Progenitor cell of endocrine pancreas (in vitro differentiated cells): ENCODE data around the gene B9D1. TPM values are rescaled to one million over a fixed set of nuclear protein-coding genes. Genes with fewer than 3 reads are reported as not detected.

ENCODE experiments used
- DNase-seq: peaks from one replicate; pipeline ENCODE4 v3.0.0; 2021; ENCODE audit warnings: low spot score; ENCODE audit not compliant: unreplicated experiment
- H3K27ac Mint-ChIP-seq: 2 replicates; pipeline ENCODE4 v1.8.0; 2021; ENCODE audit warnings: mild to moderate bottlenecking, moderate library complexity, mixed read lengths
- H3K27me3 Mint-ChIP-seq: 2 replicates; pipeline ENCODE4 v1.8.0; 2021; ENCODE audit warnings: mixed read lengths
- H3K36me3 Mint-ChIP-seq: 2 replicates; pipeline ENCODE4 v1.8.0; 2022; ENCODE audit warnings: mixed read lengths; ENCODE audit not compliant: insufficient read depth
- H3K4me1 Mint-ChIP-seq: 2 replicates; pipeline ENCODE4 v1.8.0; 2021; ENCODE audit warnings: low read depth, mixed read lengths
- H3K4me3 Mint-ChIP-seq: 2 replicates; pipeline ENCODE4 v1.8.0; 2021; ENCODE audit warnings: low read depth, mild to moderate bottlenecking, moderate library complexity, mixed read lengths
- H3K9me3 Mint-ChIP-seq: 2 replicates; pipeline ENCODE4 v1.8.0; 2021; ENCODE audit warnings: low read depth, mixed read lengths
- total RNA-seq: library from RNA; stranded (reverse); gene quantifications from 2 replicates; pipeline ENCODE4 v1.2.1, GENCODE V29; 2021
- TF ChIP-seq, protein P1 (sequence below): fragments of 200-600 bp; sonication (generic); IDR thresholded peaks from one replicate; pipeline ENCODE4 v1.5.0; 2021; ENCODE audit warnings: antibody characterized with exemption, mild to moderate bottlenecking; ENCODE audit not compliant: unreplicated experiment

Gene B9D1
- total RNA-seq, 1 donor from 2014 or later = 27.3 TPM

DNA sequence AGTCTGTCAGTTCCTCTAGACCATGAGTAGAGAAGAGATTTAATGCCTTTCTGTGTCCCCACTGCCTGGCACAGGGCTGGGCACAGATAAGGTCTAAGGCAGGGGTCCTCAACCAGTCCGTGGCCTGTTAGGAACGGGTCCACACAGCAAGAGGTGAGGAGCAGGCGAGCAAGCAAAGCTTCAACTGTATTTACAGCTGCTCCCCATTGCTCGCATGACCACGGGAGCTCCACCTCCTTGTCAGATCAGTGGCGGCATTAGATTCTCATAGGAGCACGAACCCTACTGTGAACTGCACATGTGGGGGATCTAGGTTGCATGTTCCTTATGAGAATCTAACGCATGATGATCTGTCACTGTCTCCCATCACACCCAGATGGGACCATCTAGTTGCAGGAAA, 1.8 kb downstream of the B9D1 start:
- peaks cover 2% of the 10 kb centered on the region for H3K36me3 Mint-ChIP-seq
- no peak for DNase-seq
- no peak overlapping the region for H3K4me3 Mint-ChIP-seq
- H3K9me3 Mint-ChIP-seq = no peaks in the 10 kb centered on the region
- H3K27ac Mint-ChIP-seq = no peak overlapping the region
- TF ChIP-seq, protein P1, sequence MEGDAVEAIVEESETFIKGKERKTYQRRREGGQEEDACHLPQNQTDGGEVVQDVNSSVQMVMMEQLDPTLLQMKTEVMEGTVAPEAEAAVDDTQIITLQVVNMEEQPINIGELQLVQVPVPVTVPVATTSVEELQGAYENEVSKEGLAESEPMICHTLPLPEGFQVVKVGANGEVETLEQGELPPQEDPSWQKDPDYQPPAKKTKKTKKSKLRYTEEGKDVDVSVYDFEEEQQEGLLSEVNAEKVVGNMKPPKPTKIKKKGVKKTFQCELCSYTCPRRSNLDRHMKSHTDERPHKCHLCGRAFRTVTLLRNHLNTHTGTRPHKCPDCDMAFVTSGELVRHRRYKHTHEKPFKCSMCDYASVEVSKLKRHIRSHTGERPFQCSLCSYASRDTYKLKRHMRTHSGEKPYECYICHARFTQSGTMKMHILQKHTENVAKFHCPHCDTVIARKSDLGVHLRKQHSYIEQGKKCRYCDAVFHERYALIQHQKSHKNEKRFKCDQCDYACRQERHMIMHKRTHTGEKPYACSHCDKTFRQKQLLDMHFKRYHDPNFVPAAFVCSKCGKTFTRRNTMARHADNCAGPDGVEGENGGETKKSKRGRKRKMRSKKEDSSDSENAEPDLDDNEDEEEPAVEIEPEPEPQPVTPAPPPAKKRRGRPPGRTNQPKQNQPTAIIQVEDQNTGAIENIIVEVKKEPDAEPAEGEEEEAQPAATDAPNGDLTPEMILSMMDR = no peak
- peaks cover 3% of the 10 kb centered on the region for H3K27me3 Mint-ChIP-seq
- peaks cover 10% of the 10 kb centered on the region for H3K4me1 Mint-ChIP-seq

DNA sequence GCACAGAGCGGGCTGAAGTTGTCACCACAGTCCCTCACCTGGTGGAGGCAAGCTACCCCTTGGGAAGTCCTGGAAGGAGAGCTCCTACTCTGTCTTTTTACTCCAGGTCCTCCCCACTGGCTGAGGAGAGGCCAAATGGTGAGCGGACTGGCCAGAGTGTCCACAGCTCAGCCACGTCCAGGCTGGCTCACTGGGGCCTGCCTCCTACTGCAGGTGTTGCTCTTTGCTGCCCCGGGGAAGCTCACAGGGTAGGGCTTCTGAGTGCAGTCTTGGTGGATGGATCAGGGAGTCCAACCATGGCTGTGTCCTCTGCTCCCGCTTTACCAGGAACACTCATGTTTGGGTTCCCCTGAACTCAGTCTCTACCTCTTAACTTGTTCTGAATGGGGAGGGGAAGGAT, 2.7 kb downstream of the B9D1 start:
- peaks cover 10% of the 10 kb centered on the region for H3K4me1 Mint-ChIP-seq
- no peak for DNase-seq
- H3K36me3 Mint-ChIP-seq = peaks cover 3% of the 10 kb centered on the region
- no peaks in the 10 kb centered on the region for H3K9me3 Mint-ChIP-seq
- H3K27me3 Mint-ChIP-seq = peaks cover 3% of the 10 kb centered on the region
- no peak overlapping the region for H3K4me3 Mint-ChIP-seq
- TF ChIP-seq, protein P1 = no peak
- H3K27ac Mint-ChIP-seq = no peak overlapping the region

DNA sequence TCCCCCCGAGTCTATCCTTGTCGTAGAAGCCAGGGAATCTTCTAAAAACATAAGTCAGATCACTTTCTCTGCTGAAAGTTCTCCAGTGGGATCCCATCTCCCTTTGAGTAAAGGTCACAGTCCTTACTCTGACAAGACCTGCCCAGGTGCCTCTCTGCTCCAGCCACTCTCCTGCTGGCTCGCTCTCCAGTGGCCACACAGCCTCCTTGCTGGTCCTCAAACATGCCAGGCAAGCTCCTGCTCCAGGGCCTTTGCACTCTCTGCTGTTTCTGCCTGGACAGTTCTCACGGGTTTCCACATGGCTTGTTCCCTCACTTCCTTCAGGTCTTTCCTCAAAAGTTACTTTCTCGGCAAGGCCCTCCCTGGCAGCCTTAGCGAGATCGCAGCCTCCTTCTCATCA, 3.4 kb downstream of the B9D1 start:
- peaks cover 10% of the 10 kb centered on the region for H3K4me1 Mint-ChIP-seq
- DNase-seq = no peak

DNA sequence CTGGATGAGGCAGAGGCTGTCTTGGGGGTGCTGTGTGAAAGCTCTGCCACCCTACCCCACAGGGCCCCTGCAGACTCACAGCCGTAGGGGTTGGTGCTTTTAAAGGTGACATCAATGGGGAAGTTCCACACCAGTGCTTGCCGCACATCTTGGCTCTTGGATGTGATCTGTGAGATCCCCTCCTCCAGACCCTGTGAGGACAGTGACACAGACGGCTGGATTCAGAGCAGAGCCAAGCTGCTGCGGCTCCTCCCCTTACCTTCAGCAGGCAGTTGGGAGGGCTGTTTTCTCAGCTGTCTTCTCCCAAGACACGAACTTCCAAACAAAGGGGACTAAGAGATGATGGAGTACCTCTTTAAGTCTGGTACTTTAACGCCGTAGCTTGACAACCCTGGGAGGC, 4.8 kb downstream of the B9D1 start:
- TF ChIP-seq, protein P1 = no peak
- Mint-ChIP-seq H3K4me3 (no peak overlapping the region), H3K27ac (peak overlapping the region; percentile 6)

More for the DNA sequence above, 3.4 kb downstream of the B9D1 start:
- no peak overlapping the region for H3K4me3 Mint-ChIP-seq
- peaks cover 3% of the 10 kb centered on the region for H3K27me3 Mint-ChIP-seq
- H3K9me3 Mint-ChIP-seq = no peaks in the 10 kb centered on the region
- no peak overlapping the region for H3K27ac Mint-ChIP-seq
- TF ChIP-seq, protein P1 = no peak
- peaks cover 4% of the 10 kb centered on the region for H3K36me3 Mint-ChIP-seq

DNA sequence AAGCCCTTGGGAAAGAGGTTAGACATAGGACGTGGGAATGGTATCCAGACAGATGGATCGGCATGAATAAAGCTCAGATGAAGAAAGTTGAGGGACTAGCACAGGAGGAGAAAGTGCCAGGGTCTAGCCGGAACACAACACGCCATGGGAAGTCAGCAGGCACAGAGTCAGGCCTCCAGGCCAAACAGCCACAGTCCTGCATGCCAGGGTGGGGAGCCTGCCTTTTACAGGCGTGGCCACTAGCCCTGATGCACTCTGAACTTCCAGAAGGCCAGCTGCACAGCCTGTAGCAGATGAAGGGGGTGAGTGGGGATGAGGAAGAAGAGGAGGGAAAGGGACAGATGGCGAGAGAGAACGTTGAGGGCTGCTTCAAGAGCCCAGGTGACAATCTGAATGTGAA, 5.2 kb downstream of the B9D1 start:
- Mint-ChIP-seq H3K27me3 (no peaks in the 10 kb centered on the region), H3K9me3 (no peaks in the 10 kb centered on the region), H3K36me3 (peaks cover 4% of the 10 kb centered on the region), H3K4me1 (peaks cover 7% of the 10 kb centered on the region), H3K27ac (no peak overlapping the region), H3K4me3 (no peak overlapping the region)
- TF ChIP-seq, protein P1 = no peak
- no peak for DNase-seq

More for the DNA sequence above, 4.8 kb downstream of the B9D1 start:
- peaks cover 4% of the 10 kb centered on the region for H3K36me3 Mint-ChIP-seq
- H3K9me3 Mint-ChIP-seq = no peaks in the 10 kb centered on the region
- no peaks in the 10 kb centered on the region for H3K27me3 Mint-ChIP-seq
- H3K4me1 Mint-ChIP-seq = peaks cover 7% of the 10 kb centered on the region
- no peak for DNase-seq
